GM21737 (cell line): ENCODE measurements around the gene LRRN3.
A peak's percentile ranks its signal among the peaks of the same experiment; 100 is the strongest.
"Not testable (repeated sequence)": the region's sequence is repeated elsewhere in the genome, so short reads cannot be mapped to it uniquely, and the experiment has no call there.

ENCODE experiments used
- ATAC-seq: cut with Tn5 transposase; IDR thresholded peaks from one replicate; pipeline ENCODE4 v1.9.1; 2021; ENCODE audit warnings: mild to moderate bottlenecking, moderate library complexity; ENCODE audit not compliant: unreplicated experiment

LRRN3 gene

GRCh38 chr7:111090846-111091245 lies at the start of gene LRRN3:
TSS of gene LRRN3 (plus strand) at chr7:111091127. CDS start at chr7:111122773, 31,646 bp downstream.
- no peak for ATAC-seq

- no peak for ATAC-seq
These were observed 49.4 kb upstream of the LRRN3 start for GRCh38 chr7:111041577-111041976.

GRCh38 chr7:111042842-111043241 lies 48.1 kb upstream of the LRRN3 start:
- ATAC-seq, result no peak

GRCh38 chr7:111043561-111043960 lies 47.4 kb upstream of the LRRN3 start:
- ATAC-seq, result peak; percentile 96

GRCh38 chr7:111045449-111045848 lies 45.5 kb upstream of the LRRN3 start:
- no peak for ATAC-seq

- ATAC-seq, result no peak
These were observed 43.3 kb upstream of the LRRN3 start for GRCh38 chr7:111047595-111047994.

GRCh38 chr7:111049971-111050680 lies 40.8 kb upstream of the LRRN3 start:
- no peak for ATAC-seq

- ATAC-seq, result no peak
These were observed 40.0 kb upstream of the LRRN3 start for GRCh38 chr7:111050875-111051416.

GRCh38 chr7:111051832-111052231 lies 39.1 kb upstream of the LRRN3 start:
- no peak for ATAC-seq

GRCh38 chr7:111053035-111053434 lies 37.9 kb upstream of the LRRN3 start:
- no peak for ATAC-seq

- no peak for ATAC-seq
These were observed 34.6 kb upstream of the LRRN3 start for GRCh38 chr7:111056371-111056770.

GRCh38 chr7:111057066-111057465 lies 33.9 kb upstream of the LRRN3 start:
- no peak for ATAC-seq

GRCh38 chr7:111059833-111060232 lies 31.1 kb upstream of the LRRN3 start:
- ATAC-seq, result no peak

- ATAC-seq, result no peak
These were observed 27.8 kb upstream of the LRRN3 start for GRCh38 chr7:111063166-111063565.

GRCh38 chr7:111067251-111067650 lies 23.7 kb upstream of the LRRN3 start:
- ATAC-seq, result no peak

- no peak for ATAC-seq
These were observed 23.2 kb upstream of the LRRN3 start for GRCh38 chr7:111067682-111068081.

GRCh38 chr7:111068618-111069017 lies 22.3 kb upstream of the LRRN3 start:
- no peak for ATAC-seq

GRCh38 chr7:111071556-111071955 lies 19.4 kb upstream of the LRRN3 start:
- no peak for ATAC-seq

GRCh38 chr7:111072658-111073057 lies 18.3 kb upstream of the LRRN3 start:
- not testable (repeated sequence) for ATAC-seq

GRCh38 chr7:111074071-111074747 lies 16.7 kb upstream of the LRRN3 start:
- ATAC-seq, result no peak

- no peak for ATAC-seq
These were observed 16.2 kb upstream of the LRRN3 start for GRCh38 chr7:111074748-111075146.

GRCh38 chr7:111075498-111075897 lies 15.4 kb upstream of the LRRN3 start:
- ATAC-seq, result no peak
